CD14-positive monocyte (primary cell): ENCODE measurements around the gene OPALIN. TPM values are rescaled to one million over a fixed set of nuclear protein-coding genes. Genes with fewer than 3 reads are reported as not detected.

Source experiments
- DNase-seq, 3 donors: peaks; one replicate each; pipeline ENCODE4 v3.0.0-alpha.2; 2011 to 2022
- H2AFZ ChIP-seq: 2 replicates; pipeline ENCODE4 v1.6.0; 2012; ENCODE audit warnings: mild to moderate bottlenecking, low read depth, low read length, inconsistent platforms; ENCODE audit not compliant: insufficient read depth, poor library complexity, severe bottlenecking
- H3K27ac ChIP-seq, 2 donors: 1 replicate in 1 of 2; 2 replicates in 1 of 2; pipeline ENCODE4 v1.5.1; 2012 to 2013; ENCODE audit warnings: low read length in 2 of 2, control low read depth in 1 of 2, inconsistent platforms in 1 of 2, low read depth in 1 of 2, mild to moderate bottlenecking in 1 of 2
- H3K27me3 ChIP-seq, 2 donors: one replicate each; pipeline versions ENCODE4 v1.6.0 to v1.6.1; 2011 to 2013; ENCODE audit warnings: low read length in 2 of 2; ENCODE audit not compliant: control insufficient read depth in 2 of 2, insufficient read depth in 2 of 2
- H3K36me3 ChIP-seq, 2 donors: replicated peaks in 1 of 2; 1 replicate in 1 of 2; 2 replicates in 1 of 2; pipeline versions ENCODE4 v1.5.1 to v1.6.1; 2012 to 2013; ENCODE audit warnings: low read length in 2 of 2, control low read depth in 1 of 2, inconsistent platforms in 1 of 2, mild to moderate bottlenecking in 1 of 2; ENCODE audit not compliant: insufficient read depth in 2 of 2, control insufficient read depth in 1 of 2
- H3K4me1 ChIP-seq, 2 donors: 1 replicate in 1 of 2; 2 replicates in 1 of 2; pipeline versions ENCODE4 v1.5.1 to v1.6.1; 2012 to 2013; ENCODE audit warnings: low read length in 2 of 2, control low read depth in 1 of 2, inconsistent platforms in 1 of 2, mild to moderate bottlenecking in 1 of 2, moderate library complexity in 1 of 2; ENCODE audit not compliant: insufficient read depth in 2 of 2, control insufficient read depth in 1 of 2
- H3K4me2 ChIP-seq: replicated peaks from 2 replicates; pipeline ENCODE3; 2012; ENCODE audit warnings: low read length, moderate library complexity, mild to moderate bottlenecking; ENCODE audit not compliant: poor library complexity, severe bottlenecking; ENCODE audit errors: extremely low read depth
- H3K4me3 ChIP-seq, 3 experiments: fragments of 200-600 bp in 1 of 3; sonication (generic) in 1 of 3; replicated peaks in 1 of 3; 1 replicate in 2 of 3; 2 replicates in 1 of 3; pipeline ENCODE4 v1.5.1; 2011 to 2013; ENCODE audit warnings: low read length in 3 of 3, mild to moderate bottlenecking in 3 of 3, control low read depth in 2 of 3, low read depth in 2 of 3, inconsistent platforms in 1 of 3, moderate library complexity in 1 of 3
- H3K79me2 ChIP-seq: 2 replicates; pipeline ENCODE4 v1.6.0; 2012; ENCODE audit warnings: mild to moderate bottlenecking, control low read depth, inconsistent platforms, low read length, moderate library complexity; ENCODE audit not compliant: insufficient read depth
- H3K9ac ChIP-seq: 2 replicates; pipeline ENCODE4 v1.6.0; 2017; ENCODE audit warnings: low read length, mild to moderate bottlenecking; ENCODE audit not compliant: insufficient read depth, poor library complexity, severe bottlenecking
- H3K9me3 ChIP-seq, 2 donors: replicated peaks in 1 of 2; 1 replicate in 1 of 2; 2 replicates in 1 of 2; pipeline versions ENCODE4 v1.5.1 to v1.6.1; 2012 to 2013; ENCODE audit warnings: low read length in 2 of 2, control low read depth in 1 of 2; ENCODE audit not compliant: control insufficient read depth in 1 of 2, insufficient read depth in 1 of 2
- H4K20me1 ChIP-seq: 2 replicates; pipeline ENCODE4 v1.6.0; 2012; ENCODE audit warnings: mild to moderate bottlenecking, low read length, control low read depth, moderate library complexity; ENCODE audit not compliant: insufficient read depth
- H3K27ac Mint-ChIP-seq, 7 donors: one replicate each; pipeline ENCODE4 v1.8.0; 2020; ENCODE audit warnings: mild to moderate bottlenecking in 7 of 7, mixed read lengths in 7 of 7, moderate library complexity in 6 of 7, inconsistent platforms in 2 of 7
- H3K27me3 Mint-ChIP-seq, 3 donors: one replicate each; pipeline ENCODE4 v1.8.0; 2021 to 2022; ENCODE audit warnings: low read depth in 3 of 3, mild to moderate bottlenecking in 3 of 3, mixed read lengths in 3 of 3, moderate library complexity in 3 of 3, inconsistent platforms in 1 of 3
- H3K36me3 Mint-ChIP-seq, 2 donors: one replicate each; pipeline ENCODE4 v1.8.0; 2020; ENCODE audit warnings: mixed read lengths in 2 of 2, inconsistent platforms in 1 of 2, mild to moderate bottlenecking in 1 of 2
- H3K4me1 Mint-ChIP-seq: one replicate; pipeline ENCODE4 v1.8.0; 2020; ENCODE audit warnings: mild to moderate bottlenecking, mixed read lengths
- H3K4me3 Mint-ChIP-seq, 2 donors: one replicate each; pipeline ENCODE4 v1.8.0; 2020; ENCODE audit warnings: mild to moderate bottlenecking in 2 of 2, mixed read lengths in 2 of 2, moderate library complexity in 1 of 2
- H3K9me3 Mint-ChIP-seq, 7 donors: one replicate each; pipeline ENCODE4 v1.8.0; 2020 to 2022; ENCODE audit warnings: mixed read lengths in 7 of 7, mild to moderate bottlenecking in 6 of 7, moderate library complexity in 6 of 7, inconsistent platforms in 2 of 7
- CTCF ChIP-seq: fragments of 200-600 bp; IDR thresholded peaks from one replicate; pipeline ENCODE4 v1.8.0; 2022; ENCODE audit warnings: antibody characterized with exemption, mild to moderate bottlenecking
- WGBS: methylation state at CpG from one replicate; pipeline ENCODE4 v1.1.5; 2013; ENCODE audit warnings: missing lambda C conversion rate; ENCODE audit not compliant: insufficient coverage; 5-methylcytosine and 5-hydroxymethylcytosine counted together
- intact Hi-C, 2 donors: fragments of 100-400 bp; cut with micrococcal nuclease; formaldehyde crosslinking; loops; one replicate each; pipeline versions ENCODE4 v1.15.0 to v1.15.1; 2023
- polyA plus RNA-seq, 3 donors: library from polyadenylated mRNA; depleted of rRNA in 1 of 3; unstranded in 2 of 3; stranded (reverse) in 1 of 3; fragments of 300-500 nt in 2 of 3; fragments of >200 nt in 1 of 3; fragmentation: Illumina TruSeq in 2 of 3; gene quantifications; 1 replicate in 2 of 3; 2 replicates in 1 of 3; pipeline ENCODE4 v1.2.3, GENCODE V29; 2012 to 2021

OPALIN gene
- polyA plus RNA-seq, 3 donors, result not detected

GRCh38 chr10:96357038-96357620, 1.7 kb downstream of the OPALIN start:
- H2AFZ ChIP-seq, result no peak overlapping the region
- WGBS, result 75% methylated on average over 7 of the region's 8 CpGs
- no peaks in the 10 kb centered on the region for H3K4me1 Mint-ChIP-seq
- no peak overlapping the region for H3K9ac ChIP-seq
- no peak overlapping the region for H3K4me2 ChIP-seq
- no peaks in the 10 kb centered on the region for H3K9me3 ChIP-seq
- no peaks in the 10 kb centered on the region for H4K20me1 ChIP-seq
- no peak for TF ChIP-seq CTCF
- no peaks in the 10 kb centered on the region for H3K36me3 ChIP-seq
- H3K36me3 Mint-ChIP-seq, result no peaks in the 10 kb centered on the region
- H3K27me3 Mint-ChIP-seq, result peaks cover 1 to 6% (median 6%) of the 10 kb centered on the region in 3 donors
- H3K4me3 ChIP-seq, result no peak overlapping the region
- intact Hi-C loops, result no loop called here
- no peak overlapping the region for H3K4me3 Mint-ChIP-seq
- H3K79me2 ChIP-seq, result no peaks in the 10 kb centered on the region
- H3K27ac Mint-ChIP-seq, result no peak overlapping the region
- H3K9me3 Mint-ChIP-seq, result no peaks in the 10 kb centered on the region
- no peaks in the 10 kb centered on the region for H3K27me3 ChIP-seq
- H3K4me1 ChIP-seq, result no peaks in the 10 kb centered on the region
- no peak for DNase-seq
- H3K27ac ChIP-seq, result no peak overlapping the region

GRCh38 chr10:96352582-96352981, 6.2 kb downstream of the OPALIN start:
- H3K4me3 Mint-ChIP-seq, result no peak overlapping the region
- intact Hi-C loops, result no loop called here
- H3K4me1 ChIP-seq, result no peaks in the 10 kb centered on the region
- H3K27ac Mint-ChIP-seq, result no peak overlapping the region
- no peak overlapping the region for H2AFZ ChIP-seq
- H4K20me1 ChIP-seq, result no peaks in the 10 kb centered on the region
- H3K27me3 Mint-ChIP-seq, result peaks cover 1 to 7% (median 3%) of the 10 kb centered on the region in 3 donors
- WGBS, result 75% methylated on average over 4 of the region's 4 CpGs
- H3K36me3 ChIP-seq, result no peaks in the 10 kb centered on the region
- H3K4me3 ChIP-seq, result no peak overlapping the region
- H3K9ac ChIP-seq, result no peak overlapping the region
- no peak overlapping the region for H3K27ac ChIP-seq
- no peak for DNase-seq
- H3K27me3 ChIP-seq, result no peaks in the 10 kb centered on the region
- TF ChIP-seq CTCF, result no peak
- no peaks in the 10 kb centered on the region for H3K36me3 Mint-ChIP-seq
- no peaks in the 10 kb centered on the region for H3K9me3 ChIP-seq
- no peaks in the 10 kb centered on the region for H3K4me1 Mint-ChIP-seq
- no peaks in the 10 kb centered on the region for H3K79me2 ChIP-seq
- H3K9me3 Mint-ChIP-seq, result peaks cover 0 to 2% (median 0%) of the 10 kb centered on the region in 7 donors
- no peak overlapping the region for H3K4me2 ChIP-seq
